WTC11 (cell line): ENCODE results near the gene CLASP1. TPM values are rescaled to one million over a fixed set of nuclear protein-coding genes. Genes with fewer than 3 reads are reported as not detected.

ENCODE experiments used
- ATAC-seq: fragments of 200-7000 bp; cut with Tn5 transposase; 2 replicates; pipeline ENCODE4 v1.10.0; 2021; ENCODE audit warnings: mild to moderate bottlenecking, moderate library complexity
- CTCF ChIA-PET: fragments of 300-600 bp; sonication (Branson Sonifier 250); formaldehyde crosslinking; loops from one replicate; lab custom pipeline; 2021; ENCODE audit warnings: antibody characterized with exemption; lab: Charles Lee
- POLR2A ChIA-PET: fragments of 350-600 bp; sonication (Branson Sonifier 250); formaldehyde crosslinking; loops from one replicate; lab custom pipeline; 2021; ENCODE audit warnings: antibody characterized with exemption; lab: Charles Lee
- DNase-seq: peaks from one replicate; pipeline ENCODE4 v3.0.0; 2021; ENCODE audit warnings: low spot score
- H3K27ac Mint-ChIP-seq: 2 replicates; pipeline ENCODE4 v1.8.0; 2021; ENCODE audit warnings: mixed read lengths
- H3K27me3 Mint-ChIP-seq: 2 replicates; pipeline ENCODE4 v1.8.0; 2021; ENCODE audit warnings: low read depth, mild to moderate bottlenecking, moderate library complexity, mixed read lengths
- H3K36me3 Mint-ChIP-seq: 2 replicates; pipeline ENCODE4 v1.8.0; 2021; ENCODE audit warnings: mixed read lengths
- H3K4me1 Mint-ChIP-seq: 2 replicates; pipeline ENCODE4 v1.8.0; 2022; ENCODE audit warnings: mixed read lengths
- H3K4me3 Mint-ChIP-seq: 2 replicates; pipeline ENCODE4 v1.8.0; 2021; ENCODE audit warnings: mild to moderate bottlenecking, moderate library complexity, mixed read lengths
- H3K9me3 Mint-ChIP-seq: 2 replicates; pipeline ENCODE4 v1.8.0; 2021; ENCODE audit warnings: mixed read lengths
- CREM ChIP-seq: sonication (generic); formaldehyde crosslinking; IDR thresholded peaks from 2 replicates; pipeline ENCODE4 v1.8.1; 2022; ENCODE audit warnings: mild to moderate bottlenecking, missing genetic modification reagents, moderate library complexity
- ELF4 ChIP-seq: sonication (generic); formaldehyde crosslinking; IDR thresholded peaks from 2 replicates; pipeline ENCODE4 v1.8.1; 2022; ENCODE audit warnings: low read depth, mild to moderate bottlenecking, moderate library complexity, missing genetic modification reagents
- EMX1 ChIP-seq: fragments of 250-450 bp; sonication (Bioruptor Pico); IDR thresholded peaks from 2 replicates; pipeline ENCODE4 v1.8.0; 2021; ENCODE audit warnings: mild to moderate bottlenecking
- FOXP1 ChIP-seq: sonication (generic); formaldehyde crosslinking; IDR thresholded peaks from 2 replicates; pipeline ENCODE4 v1.8.0; 2022; ENCODE audit warnings: missing genetic modification reagents, mild to moderate bottlenecking, moderate library complexity, borderline replicate concordance
- GRHL2 ChIP-seq: fragments of 250-450 bp; sonication (Bioruptor Pico); IDR thresholded peaks from 2 replicates; pipeline ENCODE4 v1.8.0; 2022; ENCODE audit warnings: mild to moderate bottlenecking, moderate library complexity; ENCODE audit not compliant: insufficient replicate concordance, severe bottlenecking
- JUN ChIP-seq: sonication (generic); formaldehyde crosslinking; IDR thresholded peaks from 2 replicates; pipeline ENCODE4 v1.8.0; 2023; ENCODE audit warnings: mild to moderate bottlenecking, missing genetic modification reagents
- NR3C1 ChIP-seq: sonication (generic); formaldehyde crosslinking; conservative IDR thresholded peaks from 2 replicates; pipeline ENCODE4 v1.8.1; 2023; ENCODE audit warnings: low read depth, mild to moderate bottlenecking, missing genetic modification reagents
- PRRX2 ChIP-seq: fragments of 250-450 bp; sonication (Bioruptor Pico); IDR thresholded peaks from 2 replicates; pipeline ENCODE4 v1.8.0; 2021; ENCODE audit warnings: mild to moderate bottlenecking
- ZNF121 ChIP-seq: sonication (generic); formaldehyde crosslinking; IDR thresholded peaks from 2 replicates; pipeline ENCODE4 v1.8.0; 2023; ENCODE audit warnings: missing genetic modification reagents
- ZNF219 ChIP-seq: sonication (generic); formaldehyde crosslinking; IDR thresholded peaks from 2 replicates; pipeline ENCODE4 v1.8.0; 2023; ENCODE audit warnings: missing genetic modification reagents, mild to moderate bottlenecking, borderline replicate concordance
- ZNF416 ChIP-seq: fragments of 250-450 bp; sonication (Bioruptor Pico); IDR thresholded peaks from 2 replicates; pipeline ENCODE4 v1.9.0; 2021; ENCODE audit warnings: mild to moderate bottlenecking, inconsistent platforms
- ZNF423 ChIP-seq: fragments of 250-450 bp; sonication (Bioruptor Pico); IDR thresholded peaks from 2 replicates; pipeline ENCODE4 v2.1.2; 2022; ENCODE audit warnings: mild to moderate bottlenecking, moderate library complexity
- total RNA-seq: library from RNA; stranded (reverse); gene quantifications from 3 replicates; pipeline ENCODE4 v1.2.3, GENCODE V29; 2021
- TF ChIP-seq, protein P1 (sequence below): fragments of 250-450 bp; sonication (Bioruptor Pico); IDR thresholded peaks from 2 replicates; pipeline ENCODE4 v1.9.0; 2021; ENCODE audit warnings: mild to moderate bottlenecking, borderline replicate concordance
- TF ChIP-seq, protein P2 (sequence below): sonication (generic); formaldehyde crosslinking; IDR thresholded peaks from 2 replicates; pipeline ENCODE4 v1.8.0; 2022; ENCODE audit warnings: missing genetic modification reagents
- TF ChIP-seq, protein P3 (sequence below): fragments of 250-450 bp; sonication (Bioruptor Pico); IDR thresholded peaks from 2 replicates; pipeline ENCODE4 v2.1.2; 2022; ENCODE audit warnings: mild to moderate bottlenecking, moderate library complexity
- TF ChIP-seq, protein P4 (sequence below): sonication (generic); formaldehyde crosslinking; IDR thresholded peaks from 2 replicates; pipeline ENCODE4 v1.8.1; 2022; ENCODE audit warnings: low read depth, mild to moderate bottlenecking, moderate library complexity, missing genetic modification reagents, borderline replicate concordance
- TF ChIP-seq, protein P5 (sequence below): fragments of 250-450 bp; sonication (Bioruptor Pico); conservative IDR thresholded peaks from 2 replicates; pipeline ENCODE4 v1.9.0; 2021; ENCODE audit warnings: mild to moderate bottlenecking

The CLASP1 gene
- total RNA-seq, 1 experiment from 2014 or later: 50.0 TPM

DNA sequence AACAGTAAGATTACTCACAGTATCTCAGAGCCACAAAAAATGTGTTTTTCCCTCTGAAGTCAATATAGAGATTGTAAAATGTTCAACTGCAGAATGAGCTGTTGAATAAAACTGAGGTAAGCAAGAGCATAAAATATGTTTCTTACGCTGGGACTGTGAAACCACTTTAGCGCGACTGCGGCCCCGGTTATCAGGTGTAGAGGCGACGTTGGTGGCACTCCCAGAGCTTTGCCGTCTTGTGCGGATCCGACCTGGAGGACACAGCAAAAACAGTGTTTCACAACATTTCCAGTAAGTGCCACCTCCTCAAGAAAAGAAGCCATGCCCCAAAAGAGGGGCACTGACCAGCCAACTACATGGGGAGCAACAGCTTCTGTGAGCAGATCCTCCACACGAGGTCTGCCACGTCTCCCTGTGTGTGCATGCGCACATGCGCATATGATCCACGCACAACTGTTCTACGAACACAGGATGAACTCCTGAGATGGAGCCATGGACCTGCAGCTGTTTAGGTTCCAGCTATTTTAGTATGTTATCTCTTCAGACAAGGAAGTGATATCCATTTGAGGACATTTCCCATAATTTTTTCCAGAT is 219.2 kb downstream of the CLASP1 start:
- H3K27me3 Mint-ChIP-seq: no peaks in the 10 kb centered on the region
- TF ChIP-seq NR3C1 (CRISPR knock-in tag) (no peak), GRHL2 (CRISPR knock-in tag) (no peak), EMX1 (CRISPR knock-in tag) (no peak), ZNF423 (CRISPR knock-in tag) (no peak), FOXP1 (no peak), ZNF121 (CRISPR knock-in tag) (no peak), ZNF416 (no peak), ELF4 (CRISPR knock-in tag) (no peak), CREM (no peak), ZNF219 (no peak), PRRX2 (CRISPR knock-in tag) (no peak), JUN (CRISPR knock-in tag) (no peak)
- TF ChIP-seq, protein P1, sequence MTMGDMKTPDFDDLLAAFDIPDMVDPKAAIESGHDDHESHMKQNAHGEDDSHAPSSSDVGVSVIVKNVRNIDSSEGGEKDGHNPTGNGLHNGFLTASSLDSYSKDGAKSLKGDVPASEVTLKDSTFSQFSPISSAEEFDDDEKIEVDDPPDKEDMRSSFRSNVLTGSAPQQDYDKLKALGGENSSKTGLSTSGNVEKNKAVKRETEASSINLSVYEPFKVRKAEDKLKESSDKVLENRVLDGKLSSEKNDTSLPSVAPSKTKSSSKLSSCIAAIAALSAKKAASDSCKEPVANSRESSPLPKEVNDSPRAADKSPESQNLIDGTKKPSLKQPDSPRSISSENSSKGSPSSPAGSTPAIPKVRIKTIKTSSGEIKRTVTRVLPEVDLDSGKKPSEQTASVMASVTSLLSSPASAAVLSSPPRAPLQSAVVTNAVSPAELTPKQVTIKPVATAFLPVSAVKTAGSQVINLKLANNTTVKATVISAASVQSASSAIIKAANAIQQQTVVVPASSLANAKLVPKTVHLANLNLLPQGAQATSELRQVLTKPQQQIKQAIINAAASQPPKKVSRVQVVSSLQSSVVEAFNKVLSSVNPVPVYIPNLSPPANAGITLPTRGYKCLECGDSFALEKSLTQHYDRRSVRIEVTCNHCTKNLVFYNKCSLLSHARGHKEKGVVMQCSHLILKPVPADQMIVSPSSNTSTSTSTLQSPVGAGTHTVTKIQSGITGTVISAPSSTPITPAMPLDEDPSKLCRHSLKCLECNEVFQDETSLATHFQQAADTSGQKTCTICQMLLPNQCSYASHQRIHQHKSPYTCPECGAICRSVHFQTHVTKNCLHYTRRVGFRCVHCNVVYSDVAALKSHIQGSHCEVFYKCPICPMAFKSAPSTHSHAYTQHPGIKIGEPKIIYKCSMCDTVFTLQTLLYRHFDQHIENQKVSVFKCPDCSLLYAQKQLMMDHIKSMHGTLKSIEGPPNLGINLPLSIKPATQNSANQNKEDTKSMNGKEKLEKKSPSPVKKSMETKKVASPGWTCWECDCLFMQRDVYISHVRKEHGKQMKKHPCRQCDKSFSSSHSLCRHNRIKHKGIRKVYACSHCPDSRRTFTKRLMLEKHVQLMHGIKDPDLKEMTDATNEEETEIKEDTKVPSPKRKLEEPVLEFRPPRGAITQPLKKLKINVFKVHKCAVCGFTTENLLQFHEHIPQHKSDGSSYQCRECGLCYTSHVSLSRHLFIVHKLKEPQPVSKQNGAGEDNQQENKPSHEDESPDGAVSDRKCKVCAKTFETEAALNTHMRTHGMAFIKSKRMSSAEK: no peak
- TF ChIP-seq, protein P2, sequence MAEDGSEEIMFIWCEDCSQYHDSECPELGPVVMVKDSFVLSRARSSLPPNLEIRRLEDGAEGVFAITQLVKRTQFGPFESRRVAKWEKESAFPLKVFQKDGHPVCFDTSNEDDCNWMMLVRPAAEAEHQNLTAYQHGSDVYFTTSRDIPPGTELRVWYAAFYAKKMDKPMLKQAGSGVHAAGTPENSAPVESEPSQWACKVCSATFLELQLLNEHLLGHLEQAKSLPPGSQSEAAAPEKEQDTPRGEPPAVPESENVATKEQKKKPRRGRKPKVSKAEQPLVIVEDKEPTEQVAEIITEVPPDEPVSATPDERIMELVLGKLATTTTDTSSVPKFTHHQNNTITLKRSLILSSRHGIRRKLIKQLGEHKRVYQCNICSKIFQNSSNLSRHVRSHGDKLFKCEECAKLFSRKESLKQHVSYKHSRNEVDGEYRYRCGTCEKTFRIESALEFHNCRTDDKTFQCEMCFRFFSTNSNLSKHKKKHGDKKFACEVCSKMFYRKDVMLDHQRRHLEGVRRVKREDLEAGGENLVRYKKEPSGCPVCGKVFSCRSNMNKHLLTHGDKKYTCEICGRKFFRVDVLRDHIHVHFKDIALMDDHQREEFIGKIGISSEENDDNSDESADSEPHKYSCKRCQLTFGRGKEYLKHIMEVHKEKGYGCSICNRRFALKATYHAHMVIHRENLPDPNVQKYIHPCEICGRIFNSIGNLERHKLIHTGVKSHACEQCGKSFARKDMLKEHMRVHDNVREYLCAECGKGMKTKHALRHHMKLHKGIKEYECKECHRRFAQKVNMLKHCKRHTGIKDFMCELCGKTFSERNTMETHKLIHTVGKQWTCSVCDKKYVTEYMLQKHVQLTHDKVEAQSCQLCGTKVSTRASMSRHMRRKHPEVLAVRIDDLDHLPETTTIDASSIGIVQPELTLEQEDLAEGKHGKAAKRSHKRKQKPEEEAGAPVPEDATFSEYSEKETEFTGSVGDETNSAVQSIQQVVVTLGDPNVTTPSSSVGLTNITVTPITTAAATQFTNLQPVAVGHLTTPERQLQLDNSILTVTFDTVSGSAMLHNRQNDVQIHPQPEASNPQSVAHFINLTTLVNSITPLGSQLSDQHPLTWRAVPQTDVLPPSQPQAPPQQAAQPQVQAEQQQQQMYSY (CRISPR knock-in tag): no peak
- TF ChIP-seq, protein P3, sequence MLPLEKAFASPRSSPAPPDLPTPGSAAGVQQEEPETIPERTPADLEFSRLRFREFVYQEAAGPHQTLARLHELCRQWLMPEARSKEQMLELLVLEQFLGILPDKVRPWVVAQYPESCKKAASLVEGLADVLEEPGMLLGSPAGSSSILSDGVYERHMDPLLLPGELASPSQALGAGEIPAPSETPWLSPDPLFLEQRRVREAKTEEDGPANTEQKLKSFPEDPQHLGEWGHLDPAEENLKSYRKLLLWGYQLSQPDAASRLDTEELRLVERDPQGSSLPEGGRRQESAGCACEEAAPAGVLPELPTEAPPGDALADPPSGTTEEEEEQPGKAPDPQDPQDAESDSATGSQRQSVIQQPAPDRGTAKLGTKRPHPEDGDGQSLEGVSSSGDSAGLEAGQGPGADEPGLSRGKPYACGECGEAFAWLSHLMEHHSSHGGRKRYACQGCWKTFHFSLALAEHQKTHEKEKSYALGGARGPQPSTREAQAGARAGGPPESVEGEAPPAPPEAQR: no peak
- TF ChIP-seq, protein P4, sequence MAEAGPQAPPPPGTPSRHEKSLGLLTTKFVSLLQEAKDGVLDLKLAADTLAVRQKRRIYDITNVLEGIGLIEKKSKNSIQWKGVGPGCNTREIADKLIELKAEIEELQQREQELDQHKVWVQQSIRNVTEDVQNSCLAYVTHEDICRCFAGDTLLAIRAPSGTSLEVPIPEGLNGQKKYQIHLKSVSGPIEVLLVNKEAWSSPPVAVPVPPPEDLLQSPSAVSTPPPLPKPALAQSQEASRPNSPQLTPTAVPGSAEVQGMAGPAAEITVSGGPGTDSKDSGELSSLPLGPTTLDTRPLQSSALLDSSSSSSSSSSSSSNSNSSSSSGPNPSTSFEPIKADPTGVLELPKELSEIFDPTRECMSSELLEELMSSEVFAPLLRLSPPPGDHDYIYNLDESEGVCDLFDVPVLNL (CRISPR knock-in tag): no peak
- TF ChIP-seq, protein P5, sequence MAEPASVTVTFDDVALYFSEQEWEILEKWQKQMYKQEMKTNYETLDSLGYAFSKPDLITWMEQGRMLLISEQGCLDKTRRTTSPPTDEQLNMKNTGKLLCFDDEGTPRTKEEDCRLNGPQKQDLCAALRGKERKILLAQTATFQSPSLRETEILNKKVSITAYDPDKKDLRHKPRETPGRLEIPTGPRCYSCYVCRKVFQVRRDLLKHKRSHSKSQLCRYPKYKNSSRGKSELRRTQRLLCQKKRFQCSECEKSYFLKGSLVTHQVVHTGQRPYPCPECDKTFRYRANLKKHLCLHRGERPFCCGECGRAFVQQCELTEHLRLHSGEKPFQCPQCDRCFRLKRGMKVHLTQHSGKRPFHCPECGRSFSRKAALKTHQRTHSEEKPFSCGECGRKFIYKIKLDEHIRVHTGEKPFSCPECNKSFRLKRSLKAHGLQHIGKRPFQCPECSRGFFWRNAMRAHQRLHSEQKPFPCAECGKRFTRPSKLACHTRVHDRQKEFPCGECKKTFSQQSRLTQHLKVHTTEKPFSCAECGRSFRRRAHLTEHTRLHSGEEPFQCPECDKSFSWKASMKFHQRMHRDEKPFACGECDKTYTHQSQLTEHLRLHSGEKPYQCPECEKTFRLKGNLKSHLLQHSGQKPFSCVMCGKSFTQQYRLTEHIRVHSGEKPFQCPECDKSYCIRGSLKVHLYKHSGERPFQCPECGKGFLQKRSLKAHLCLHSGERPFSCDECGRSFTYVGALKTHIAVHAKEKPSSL (CRISPR knock-in tag): no peak
- H3K4me3 Mint-ChIP-seq: no peak overlapping the region
- ATAC-seq (no peak), DNase-seq (no peak)
- H3K4me1 Mint-ChIP-seq: no peaks in the 10 kb centered on the region
- POLR2A ChIA-PET: no interaction called here
- CTCF ChIA-PET: interaction anchor here (1.3 to 1.4 kb wide), 2 partner anchors 27 to 50 kb away, joined by 3 to 5 read pairs; no protein-coding TSS in a partner anchor
- H3K9me3 Mint-ChIP-seq: no peaks in the 10 kb centered on the region
- no peak overlapping the region for H3K27ac Mint-ChIP-seq
- H3K36me3 Mint-ChIP-seq: peaks cover 21% of the 10 kb centered on the region
